Cardiac fibroblast (primary cell): ENCODE measurements around the gene KRT16.
"Not testable (repeated sequence)": the region's sequence is repeated elsewhere in the genome, so short reads cannot be mapped to it uniquely, and the experiment has no call there.

Experiments used
- DNase-seq, 2 donors: peaks; one replicate each; pipeline versions ENCODE4 v3.0.0 to v3.0.0-alpha.2; 2010; ENCODE audit warnings: low read depth in 2 of 2
- H3K4me3 ChIP-seq, 2 donors: replicated peaks in 1 of 2; 1 replicate in 1 of 2; 2 replicates in 1 of 2; pipeline ENCODE4 v1.5.1; 2011; ENCODE audit warnings: low read depth in 2 of 2, low read length in 2 of 2, mild to moderate bottlenecking in 2 of 2, moderate library complexity in 1 of 2
- TF ChIP-seq, protein P1 (sequence below): IDR thresholded peaks from one replicate; pipeline ENCODE4 v1.5.1; 2011; ENCODE audit warnings: low read depth, mild to moderate bottlenecking, low read length, inconsistent platforms

The KRT16 gene

GRCh38 chr17:41647038-41647813 lies 34.7 kb upstream of the KRT16 start:
- DNase-seq = no peak
- TF ChIP-seq, protein P1, sequence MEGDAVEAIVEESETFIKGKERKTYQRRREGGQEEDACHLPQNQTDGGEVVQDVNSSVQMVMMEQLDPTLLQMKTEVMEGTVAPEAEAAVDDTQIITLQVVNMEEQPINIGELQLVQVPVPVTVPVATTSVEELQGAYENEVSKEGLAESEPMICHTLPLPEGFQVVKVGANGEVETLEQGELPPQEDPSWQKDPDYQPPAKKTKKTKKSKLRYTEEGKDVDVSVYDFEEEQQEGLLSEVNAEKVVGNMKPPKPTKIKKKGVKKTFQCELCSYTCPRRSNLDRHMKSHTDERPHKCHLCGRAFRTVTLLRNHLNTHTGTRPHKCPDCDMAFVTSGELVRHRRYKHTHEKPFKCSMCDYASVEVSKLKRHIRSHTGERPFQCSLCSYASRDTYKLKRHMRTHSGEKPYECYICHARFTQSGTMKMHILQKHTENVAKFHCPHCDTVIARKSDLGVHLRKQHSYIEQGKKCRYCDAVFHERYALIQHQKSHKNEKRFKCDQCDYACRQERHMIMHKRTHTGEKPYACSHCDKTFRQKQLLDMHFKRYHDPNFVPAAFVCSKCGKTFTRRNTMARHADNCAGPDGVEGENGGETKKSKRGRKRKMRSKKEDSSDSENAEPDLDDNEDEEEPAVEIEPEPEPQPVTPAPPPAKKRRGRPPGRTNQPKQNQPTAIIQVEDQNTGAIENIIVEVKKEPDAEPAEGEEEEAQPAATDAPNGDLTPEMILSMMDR = no peak

GRCh38 chr17:41642252-41643156 lies 29.9 kb upstream of the KRT16 start:
- TF ChIP-seq, protein P1 = no peak
- no peak for DNase-seq
- H3K4me3 ChIP-seq = no peak overlapping the region

More at GRCh38 chr17:41647038-41647813, 34.7 kb upstream of the KRT16 start:
- H3K4me3 ChIP-seq = no peak overlapping the region

DNA sequence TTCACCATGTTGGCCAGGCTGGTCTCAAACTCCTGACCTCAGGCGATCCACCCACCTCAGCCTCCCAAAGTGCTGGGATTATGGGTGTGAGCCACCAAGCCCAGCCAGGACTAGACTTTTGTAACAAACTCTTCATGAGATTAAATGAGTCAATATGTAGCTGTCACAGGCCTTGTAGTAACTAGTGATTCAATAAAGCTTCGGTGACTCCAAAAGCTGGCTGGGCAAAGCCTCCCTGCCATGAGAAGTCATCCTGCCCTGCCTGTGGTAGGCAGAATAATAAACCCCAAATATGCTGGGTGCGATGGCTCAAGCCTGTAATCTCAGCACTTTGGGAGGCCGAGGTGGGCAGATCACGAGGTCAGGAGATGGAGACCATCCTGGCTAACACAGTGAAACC lies 28.0 kb upstream of the KRT16 start:
- DNase-seq, H3K4me3 ChIP-seq: not testable (repeated sequence)

DNA sequence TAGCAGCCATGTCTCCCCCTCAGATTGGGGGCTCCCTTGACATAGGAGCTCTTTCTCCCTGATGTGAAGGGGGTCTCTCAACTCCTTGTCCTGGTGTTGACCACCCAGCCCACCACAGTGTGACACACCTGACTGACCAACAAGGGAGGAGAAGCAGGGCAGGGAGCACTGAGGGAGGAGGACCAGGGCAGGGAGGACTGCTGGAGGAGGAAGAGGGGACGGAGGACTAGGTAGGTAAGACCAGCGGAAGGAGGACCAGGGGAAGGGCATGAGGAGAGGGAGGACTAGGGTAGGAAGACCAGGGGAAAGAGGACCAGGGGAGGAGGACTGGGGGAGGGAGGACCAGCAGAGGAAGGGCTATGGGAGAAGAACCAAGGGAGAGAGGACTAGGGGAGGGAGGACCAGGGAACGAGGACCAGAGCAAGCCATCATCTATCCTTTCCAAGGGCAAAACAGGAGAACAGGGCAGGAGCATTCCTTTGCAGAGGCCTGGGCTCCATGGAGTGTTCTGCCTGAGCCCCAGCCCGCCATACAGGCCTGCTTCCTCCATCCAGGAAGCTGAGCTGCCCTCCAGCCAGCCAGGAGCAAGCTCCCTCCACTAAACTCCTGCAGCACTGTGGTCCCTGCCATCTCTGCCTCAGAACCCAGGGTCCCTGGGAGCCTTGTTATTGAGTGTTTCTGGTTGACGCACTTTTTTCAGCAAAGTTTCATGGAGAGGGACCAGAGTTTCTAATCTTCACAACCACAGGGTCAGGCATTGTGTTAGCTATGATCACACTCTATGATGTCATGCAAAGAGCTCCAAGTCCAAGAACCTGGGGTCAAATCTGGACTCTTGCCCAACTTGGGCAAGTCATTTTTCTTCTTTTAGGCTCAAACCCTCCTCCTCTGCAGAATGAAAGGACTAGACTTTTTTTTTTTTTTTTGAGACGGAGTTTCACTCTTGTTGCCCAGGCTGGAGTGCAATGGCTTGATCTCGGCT lies 27.2 kb upstream of the KRT16 start:
- peak in 1 of 2 donors; percentile 13 for DNase-seq
- H3K4me3 ChIP-seq = no peak overlapping the region
- TF ChIP-seq, protein P1 = no peak

- no peak overlapping the region for H3K4me3 ChIP-seq
- TF ChIP-seq, protein P1 = no peak
- no peak for DNase-seq
These were observed 26.4 kb upstream of the KRT16 start for GRCh38 chr17:41638941-41639340.

- TF ChIP-seq, protein P1 = no peak
- DNase-seq = no peak
- H3K4me3 ChIP-seq = no peak overlapping the region
These were observed 25.6 kb upstream of the KRT16 start for GRCh38 chr17:41638194-41638593.
